Ectodermal cell (in vitro differentiated cells): ENCODE data around the gene CLCNKA.
"Not testable (repeated sequence)": the region's sequence is repeated elsewhere in the genome, so short reads cannot be mapped to it uniquely, and the experiment has no call there.

Experiments used
- H3K27ac ChIP-seq: 2 replicates; pipeline ENCODE4 v1.7.0; 2013; ENCODE audit warnings: mild to moderate bottlenecking, low read depth, low read length; ENCODE audit not compliant: insufficient read depth, poor library complexity, severe bottlenecking
- H3K27me3 ChIP-seq: 2 replicates; pipeline ENCODE4 v1.7.0; 2013; ENCODE audit warnings: mild to moderate bottlenecking, low read length; ENCODE audit not compliant: insufficient read depth, control insufficient read depth, poor library complexity, severe bottlenecking
- H3K36me3 ChIP-seq: one replicate; pipeline ENCODE4 v1.7.0; 2013; ENCODE audit warnings: low read length; ENCODE audit not compliant: control insufficient read depth, insufficient read depth
- H3K4me1 ChIP-seq: one replicate; pipeline ENCODE4 v1.7.0; 2013; ENCODE audit warnings: low read length; ENCODE audit not compliant: control insufficient read depth, insufficient read depth
- H3K4me3 ChIP-seq: 2 replicates; pipeline ENCODE4 v1.7.0; 2013; ENCODE audit warnings: low read depth, low read length, control low read depth; ENCODE audit not compliant: insufficient read depth
- H3K9me3 ChIP-seq: 2 replicates; pipeline ENCODE4 v1.7.0; 2013; ENCODE audit warnings: mild to moderate bottlenecking, low read length, moderate library complexity; ENCODE audit not compliant: control insufficient read depth
- WGBS, 2 experiments: methylation state at CpG; one replicate each; pipeline ENCODE4 v1.1.7; 2013; ENCODE audit warnings: missing lambda C conversion rate in 2 of 2; 5-methylcytosine and 5-hydroxymethylcytosine counted together

Gene CLCNKA

GRCh38 chr1:16062687-16063075, 40.8 kb downstream of the CLCNKA start:
- not testable (repeated sequence) for H3K36me3 ChIP-seq, H3K9me3 ChIP-seq, H3K4me3 ChIP-seq, H3K27me3 ChIP-seq, H3K27ac ChIP-seq
- WGBS, 2 experiments = 92% methylated on average over 9 of the region's 9 CpGs
- peaks cover 33% of the 10 kb centered on the region for H3K4me1 ChIP-seq

GRCh38 chr1:16063226-16063829, 41.5 kb downstream of the CLCNKA start:
- Histone ChIP-seq H3K36me3 (no peaks in the 10 kb centered on the region), H3K4me3 (no peak overlapping the region), H3K27me3 (no peaks in the 10 kb centered on the region), H3K4me1 (peaks cover 39% of the 10 kb centered on the region), H3K27ac (no peak overlapping the region), H3K9me3 (no peaks in the 10 kb centered on the region)
- 91 to 92% methylated on average over 15 of the region's 15 CpGs for WGBS, 2 experiments

GRCh38 chr1:16063921-16064320, 42.1 kb downstream of the CLCNKA start:
- Histone ChIP-seq H3K36me3 (no peaks in the 10 kb centered on the region), H3K9me3 (no peaks in the 10 kb centered on the region), H3K27me3 (no peaks in the 10 kb centered on the region), H3K27ac (no peak overlapping the region), H3K4me1 (peaks cover 44% of the 10 kb centered on the region), H3K4me3 (no peak overlapping the region)
- 64 to 68% methylated on average over 9 of the region's 9 CpGs for WGBS, 2 experiments

- 83 to 84% methylated on average over 13 of the region's 13 CpGs for WGBS, 2 experiments
- H3K27ac ChIP-seq = no peak overlapping the region
- no peaks in the 10 kb centered on the region for H3K27me3 ChIP-seq
- H3K36me3 ChIP-seq = no peaks in the 10 kb centered on the region
- peaks cover 44% of the 10 kb centered on the region for H3K4me1 ChIP-seq
- H3K9me3 ChIP-seq = no peaks in the 10 kb centered on the region
- no peak overlapping the region for H3K4me3 ChIP-seq
Observed at GRCh38 chr1:16064536-16065268, 42.9 kb downstream of the CLCNKA start.

- no peak overlapping the region for H3K27ac ChIP-seq
- WGBS, 2 experiments = 56 to 62% methylated on average over 8 of the region's 8 CpGs
Observed at GRCh38 chr1:16065269-16065576, 43.4 kb downstream of the CLCNKA start.

GRCh38 chr1:16066245-16066644, 44.4 kb downstream of the CLCNKA start:
- no peak overlapping the region for H3K27ac ChIP-seq
- WGBS, 2 experiments = 90% methylated on average over 4 of the region's 4 CpGs
- H3K36me3 ChIP-seq = no peaks in the 10 kb centered on the region
- H3K9me3 ChIP-seq = no peaks in the 10 kb centered on the region
- peaks cover 44% of the 10 kb centered on the region for H3K4me1 ChIP-seq
- no peaks in the 10 kb centered on the region for H3K27me3 ChIP-seq
- no peak overlapping the region for H3K4me3 ChIP-seq

More at GRCh38 chr1:16065269-16065576, 43.4 kb downstream of the CLCNKA start:
- H3K9me3 ChIP-seq = no peaks in the 10 kb centered on the region
- no peaks in the 10 kb centered on the region for H3K36me3 ChIP-seq
- H3K27me3 ChIP-seq = no peaks in the 10 kb centered on the region
- no peak overlapping the region for H3K4me3 ChIP-seq
- H3K4me1 ChIP-seq = peaks cover 44% of the 10 kb centered on the region

- Histone ChIP-seq H3K9me3 (no peaks in the 10 kb centered on the region), H3K27me3 (peaks cover 5% of the 10 kb centered on the region), H3K27ac (peak overlapping the region; percentile 58), H3K4me1 (peaks cover 45% of the 10 kb centered on the region), H3K36me3 (no peaks in the 10 kb centered on the region), H3K4me3 (no peak overlapping the region)
- 68 to 74% methylated on average over 6 of the region's 6 CpGs for WGBS, 2 experiments
Observed at GRCh38 chr1:16067127-16067768, 45.4 kb downstream of the CLCNKA start.

GRCh38 chr1:16067933-16068332, 46.1 kb downstream of the CLCNKA start:
- WGBS, 2 experiments = 87% methylated on average over 13 of the region's 13 CpGs
- Histone ChIP-seq H3K4me3 (no peak overlapping the region), H3K4me1 (peaks cover 52% of the 10 kb centered on the region), H3K27ac (no peak overlapping the region), H3K27me3 (peaks cover 12% of the 10 kb centered on the region), H3K36me3 (no peaks in the 10 kb centered on the region), H3K9me3 (no peaks in the 10 kb centered on the region)

GRCh38 chr1:16068356-16069270, 46.8 kb downstream of the CLCNKA start:
- no peak overlapping the region for H3K27ac ChIP-seq
- no peak overlapping the region for H3K4me3 ChIP-seq
- H3K9me3 ChIP-seq = no peaks in the 10 kb centered on the region
- peaks cover 53% of the 10 kb centered on the region for H3K4me1 ChIP-seq
- no peaks in the 10 kb centered on the region for H3K36me3 ChIP-seq
- peaks cover 18% of the 10 kb centered on the region for H3K27me3 ChIP-seq
- 64 to 67% methylated on average over 11 of the region's 11 CpGs for WGBS, 2 experiments
